ENCODE results near the gene SPAG16.

DNA sequence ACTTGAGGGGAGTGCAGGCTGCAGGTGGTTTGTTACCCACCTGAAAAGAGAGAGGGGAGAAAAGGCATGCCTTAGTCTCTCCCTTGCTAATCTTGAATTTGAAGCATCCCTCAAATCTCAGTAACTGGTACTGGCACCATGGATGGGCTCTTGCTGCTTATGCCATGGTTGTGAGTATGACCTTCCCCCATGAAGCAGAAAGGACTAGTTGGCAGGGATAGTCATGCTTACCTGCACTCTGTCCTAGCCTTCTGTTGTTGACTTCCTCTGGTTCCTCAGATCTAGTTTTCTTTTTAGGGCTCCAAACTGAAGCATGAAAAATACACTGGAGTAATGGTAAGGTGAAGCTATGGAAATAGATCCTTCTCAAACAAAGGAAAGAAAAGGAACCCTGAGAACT lies 191.2 kb downstream of the SPAG16 start:
- TF ChIP-seq, protein P1, sequence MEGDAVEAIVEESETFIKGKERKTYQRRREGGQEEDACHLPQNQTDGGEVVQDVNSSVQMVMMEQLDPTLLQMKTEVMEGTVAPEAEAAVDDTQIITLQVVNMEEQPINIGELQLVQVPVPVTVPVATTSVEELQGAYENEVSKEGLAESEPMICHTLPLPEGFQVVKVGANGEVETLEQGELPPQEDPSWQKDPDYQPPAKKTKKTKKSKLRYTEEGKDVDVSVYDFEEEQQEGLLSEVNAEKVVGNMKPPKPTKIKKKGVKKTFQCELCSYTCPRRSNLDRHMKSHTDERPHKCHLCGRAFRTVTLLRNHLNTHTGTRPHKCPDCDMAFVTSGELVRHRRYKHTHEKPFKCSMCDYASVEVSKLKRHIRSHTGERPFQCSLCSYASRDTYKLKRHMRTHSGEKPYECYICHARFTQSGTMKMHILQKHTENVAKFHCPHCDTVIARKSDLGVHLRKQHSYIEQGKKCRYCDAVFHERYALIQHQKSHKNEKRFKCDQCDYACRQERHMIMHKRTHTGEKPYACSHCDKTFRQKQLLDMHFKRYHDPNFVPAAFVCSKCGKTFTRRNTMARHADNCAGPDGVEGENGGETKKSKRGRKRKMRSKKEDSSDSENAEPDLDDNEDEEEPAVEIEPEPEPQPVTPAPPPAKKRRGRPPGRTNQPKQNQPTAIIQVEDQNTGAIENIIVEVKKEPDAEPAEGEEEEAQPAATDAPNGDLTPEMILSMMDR (IDR thresholded peaks at IDR 0.05) = no peak
- no peak for TF ChIP-seq POLR2A (IDR thresholded peaks at IDR 0.05)
